ENCODE measurements around the gene VSTM2B.
"Not testable (repeated sequence)": the region's sequence is repeated elsewhere in the genome, so short reads cannot be mapped to it uniquely, and the experiment has no call there.

VSTM2B gene

GRCh38 chr19:29532956-29533355, 7.2 kb downstream of the VSTM2B start:
- no peak for DNase-seq

GRCh38 chr19:29533578-29534544, 8.1 kb downstream of the VSTM2B start:
- DNase-seq, result no peak

GRCh38 chr19:29535214-29535831, 9.5 kb downstream of the VSTM2B start:
- no peak for DNase-seq

- no peak for DNase-seq
These were observed 10.3 kb downstream of the VSTM2B start for GRCh38 chr19:29535984-29536508.

GRCh38 chr19:29537181-29537580, 11.4 kb downstream of the VSTM2B start:
- no peak for DNase-seq

- DNase-seq, result no peak
These were observed 11.8 kb downstream of the VSTM2B start for GRCh38 chr19:29537601-29538000.

- no peak for DNase-seq
These were observed 12.4 kb downstream of the VSTM2B start for GRCh38 chr19:29538146-29538545.

GRCh38 chr19:29538651-29539050, 12.9 kb downstream of the VSTM2B start:
- no peak for DNase-seq

GRCh38 chr19:29539131-29539530, 13.3 kb downstream of the VSTM2B start:
- no peak for DNase-seq

- no peak for DNase-seq
These were observed 13.9 kb downstream of the VSTM2B start for GRCh38 chr19:29539670-29540069.

GRCh38 chr19:29540114-29540513, 14.3 kb downstream of the VSTM2B start:
- no peak for DNase-seq

GRCh38 chr19:29541473-29542253, 15.9 kb downstream of the VSTM2B start:
- no peak for DNase-seq

- DNase-seq, result no peak
These were observed 16.5 kb downstream of the VSTM2B start for GRCh38 chr19:29542327-29542726.

- no peak for DNase-seq
These were observed 17.0 kb downstream of the VSTM2B start for GRCh38 chr19:29542776-29543175.

- DNase-seq, result no peak
These were observed 17.6 kb downstream of the VSTM2B start for GRCh38 chr19:29543381-29543780.

- no peak for DNase-seq
These were observed 19.0 kb downstream of the VSTM2B start for GRCh38 chr19:29544656-29545360.

- DNase-seq, result not testable (repeated sequence)
These were observed 19.7 kb downstream of the VSTM2B start for GRCh38 chr19:29545447-29545846.

- DNase-seq, result no peak
These were observed 20.2 kb downstream of the VSTM2B start for GRCh38 chr19:29545866-29546582.

GRCh38 chr19:29546583-29547190, 20.9 kb downstream of the VSTM2B start:
- no peak for DNase-seq

- no peak for DNase-seq
These were observed 21.7 kb downstream of the VSTM2B start for GRCh38 chr19:29547361-29547960.

GRCh38 chr19:29547981-29548380, 22.2 kb downstream of the VSTM2B start:
- no peak for DNase-seq

All from MV-4-11 (cell line).